ENCODE measurements around the gene SCAND1. TPM values are rescaled to one million over a fixed set of nuclear protein-coding genes. Genes with fewer than 3 reads are reported as not detected.

SCAND1 gene
- total and polyA plus RNA-seq, 12 donors: 0.64 to 540 (median 145) TPM

DNA sequence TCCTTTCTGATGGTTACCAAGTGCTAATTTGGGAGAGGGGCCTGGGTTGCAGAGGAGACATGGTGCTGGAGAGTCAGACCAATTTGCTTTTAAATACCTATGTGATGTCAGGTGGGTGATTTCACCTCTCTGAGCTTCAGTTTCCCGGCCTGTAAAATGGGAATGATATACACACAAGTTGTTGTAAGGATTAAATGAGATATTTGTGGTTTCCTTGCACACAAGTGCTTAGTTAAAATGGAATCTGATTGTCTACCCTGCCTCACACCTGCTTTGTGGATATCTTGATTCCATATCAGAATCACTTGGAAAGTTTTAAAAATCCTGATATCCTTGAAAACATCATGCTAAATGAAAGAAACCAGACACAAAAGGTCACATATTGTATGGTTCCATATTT is 44.5 kb downstream of the SCAND1 start:
- TF ChIP-seq POLR2A (IDR thresholded peaks at IDR 0.05): no peak
- TF ChIP-seq CTCF (IDR thresholded peaks at IDR 0.05): no peak
- Histone ChIP-seq H3K4me3 (no peak overlapping the region), H3K27ac (no peak overlapping the region), H3K36me3 (replicated peaks in 1 of 2) (peaks cover 0 to 21% of the 10 kb centered on the region in 2 donors), H3K4me1 (replicated peaks in 1 of 2) (no peaks in the 10 kb centered on the region), H3K27me3 (no peaks in the 10 kb centered on the region), H3K9me3 (replicated peaks in 1 of 3) (no peaks in the 10 kb centered on the region)
- 100% methylated on average over 1 of the region's 1 CpG for WGBS, 4 donors
- intact Hi-C loops (cut with DNase I): no loop called here
- no peak for DNase-seq

GRCh38 chr20:35909176-35909575 is 45.1 kb downstream of the SCAND1 start:
- Histone ChIP-seq H3K4me1 (replicated peaks in 1 of 2) (no peaks in the 10 kb centered on the region), H3K36me3 (replicated peaks in 1 of 2) (peaks cover 0 to 15% of the 10 kb centered on the region in 2 donors), H3K9me3 (replicated peaks in 1 of 3) (no peaks in the 10 kb centered on the region), H3K27me3 (no peaks in the 10 kb centered on the region), H3K27ac (no peak overlapping the region), H3K4me3 (no peak overlapping the region)
- TF ChIP-seq POLR2A (IDR thresholded peaks at IDR 0.05) (no peak), CTCF (IDR thresholded peaks at IDR 0.05) (no peak)
- 80 to 100% (median 96%) methylated on average over 1 of the region's 1 CpG for WGBS, 4 donors
- intact Hi-C loops (cut with DNase I): no loop called here
- no peak for DNase-seq

DNA sequence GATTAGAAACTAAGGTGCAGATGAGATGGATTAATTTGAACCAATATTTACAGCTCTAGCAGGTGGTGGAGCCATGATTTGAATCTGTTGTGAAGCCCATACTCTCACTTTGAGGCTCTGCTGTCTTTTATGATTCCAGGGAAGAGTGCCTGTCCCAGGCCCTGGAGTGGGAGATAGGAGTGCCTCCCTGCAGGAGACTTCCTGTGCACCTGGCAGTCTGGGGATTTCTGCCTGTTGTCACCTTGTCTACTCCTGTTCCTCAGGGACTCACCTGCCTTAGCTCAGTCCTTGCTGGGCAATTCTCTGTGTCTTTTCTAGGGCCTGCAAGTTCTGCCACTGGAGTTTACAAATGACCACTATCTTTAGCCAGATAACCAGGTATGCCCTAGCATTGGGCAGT is 46.3 kb downstream of the SCAND1 start:
- Histone ChIP-seq H3K9me3 (replicated peaks in 1 of 3) (no peaks in the 10 kb centered on the region), H3K4me1 (replicated peaks in 1 of 2) (no peaks in the 10 kb centered on the region), H3K27me3 (no peaks in the 10 kb centered on the region), H3K27ac (no peak overlapping the region), H3K4me3 (no peak overlapping the region), H3K36me3 (replicated peaks in 1 of 2) (peaks cover 0 to 4% of the 10 kb centered on the region in 2 donors)
- no peak for TF ChIP-seq POLR2A (IDR thresholded peaks at IDR 0.05)
- TF ChIP-seq CTCF (IDR thresholded peaks at IDR 0.05): no peak
- DNase-seq: no peak
- intact Hi-C loops (cut with DNase I): no loop called here

- no peak overlapping the region for H3K4me3 ChIP-seq
- H3K27ac ChIP-seq: peak overlapping the region in 1 of 5 donors; percentile 17
- H3K36me3 ChIP-seq (replicated peaks in 1 of 2): no peaks in the 10 kb centered on the region
- no peaks in the 10 kb centered on the region for H3K27me3 ChIP-seq
- peak in 6 of 7 donors; percentile 16 to 85 (median 38) for DNase-seq
- peaks cover 0 to 4% of the 10 kb centered on the region in 2 donors for H3K4me1 ChIP-seq (replicated peaks in 1 of 2)
- no peaks in the 10 kb centered on the region for H3K9me3 ChIP-seq (replicated peaks in 1 of 3)
- no peak for TF ChIP-seq CTCF (IDR thresholded peaks at IDR 0.05)
- TF ChIP-seq POLR2A (IDR thresholded peaks at IDR 0.05): no peak
- 74 to 85% (median 78%) methylated on average over 7 of the region's 7 CpGs for WGBS, 4 donors
- intact Hi-C loops (cut with DNase I): no loop called here
These were observed 47.1 kb downstream of the SCAND1 start for GRCh38 chr20:35907017-35907701.

Data from adrenal gland (tissue), 12 donors.